Panc1 (cell line): Measurements from ENCODE around the gene C1orf167.

Experiments used
- POLR2AphosphoS5 ChIP-seq: IDR thresholded peaks from 2 replicates; pipeline ENCODE4 v1.6.1; 2012; ENCODE audit warnings: mild to moderate bottlenecking, low read depth, low read length, moderate library complexity
- SIN3A ChIP-seq: IDR thresholded peaks from 2 replicates; pipeline ENCODE4 v1.6.1; 2012; ENCODE audit warnings: low read depth, mild to moderate bottlenecking, low read length, moderate library complexity, borderline replicate concordance; ENCODE audit not compliant: insufficient read depth
- TF ChIP-seq, protein P1 (sequence below): fragments of 450-650 bp; IDR thresholded peaks from 2 replicates; pipeline ENCODE4 v1.5.1; 2017; ENCODE audit warnings: mild to moderate bottlenecking
- TF ChIP-seq, protein P2 (sequence below), 2 experiments: IDR thresholded peaks; 2 replicates each; pipeline ENCODE4 v1.6.1; 2011 to 2012; ENCODE audit warnings: low read depth in 2 of 2, control low read depth in 1 of 2, low read length in 1 of 2, mild to moderate bottlenecking in 1 of 2, moderate library complexity in 1 of 2; ENCODE audit not compliant: insufficient read depth in 1 of 2

DNA sequence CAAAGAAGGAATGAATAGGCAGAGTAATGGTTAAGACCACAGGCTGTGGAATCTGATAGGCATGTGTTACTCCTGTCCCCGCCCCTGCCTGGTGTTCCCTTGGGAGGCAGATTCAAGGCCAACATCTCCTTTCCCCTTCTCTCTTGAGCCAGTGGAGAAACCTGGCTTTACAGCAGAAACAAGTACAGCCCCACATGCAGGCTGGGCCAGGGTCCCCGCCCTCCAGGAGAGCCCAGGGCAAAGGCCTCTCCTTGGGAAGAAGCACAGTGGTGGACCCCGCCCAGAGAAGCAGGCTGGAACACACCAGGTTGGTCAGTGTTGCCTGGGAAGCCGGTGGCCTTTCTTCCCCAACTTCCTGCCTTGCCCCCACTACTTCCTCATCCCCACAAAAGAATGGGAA lies 6.8 kb downstream of the C1orf167 start:
- TF ChIP-seq, protein P1, sequence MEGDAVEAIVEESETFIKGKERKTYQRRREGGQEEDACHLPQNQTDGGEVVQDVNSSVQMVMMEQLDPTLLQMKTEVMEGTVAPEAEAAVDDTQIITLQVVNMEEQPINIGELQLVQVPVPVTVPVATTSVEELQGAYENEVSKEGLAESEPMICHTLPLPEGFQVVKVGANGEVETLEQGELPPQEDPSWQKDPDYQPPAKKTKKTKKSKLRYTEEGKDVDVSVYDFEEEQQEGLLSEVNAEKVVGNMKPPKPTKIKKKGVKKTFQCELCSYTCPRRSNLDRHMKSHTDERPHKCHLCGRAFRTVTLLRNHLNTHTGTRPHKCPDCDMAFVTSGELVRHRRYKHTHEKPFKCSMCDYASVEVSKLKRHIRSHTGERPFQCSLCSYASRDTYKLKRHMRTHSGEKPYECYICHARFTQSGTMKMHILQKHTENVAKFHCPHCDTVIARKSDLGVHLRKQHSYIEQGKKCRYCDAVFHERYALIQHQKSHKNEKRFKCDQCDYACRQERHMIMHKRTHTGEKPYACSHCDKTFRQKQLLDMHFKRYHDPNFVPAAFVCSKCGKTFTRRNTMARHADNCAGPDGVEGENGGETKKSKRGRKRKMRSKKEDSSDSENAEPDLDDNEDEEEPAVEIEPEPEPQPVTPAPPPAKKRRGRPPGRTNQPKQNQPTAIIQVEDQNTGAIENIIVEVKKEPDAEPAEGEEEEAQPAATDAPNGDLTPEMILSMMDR = no peak
- TF ChIP-seq, protein P2, sequence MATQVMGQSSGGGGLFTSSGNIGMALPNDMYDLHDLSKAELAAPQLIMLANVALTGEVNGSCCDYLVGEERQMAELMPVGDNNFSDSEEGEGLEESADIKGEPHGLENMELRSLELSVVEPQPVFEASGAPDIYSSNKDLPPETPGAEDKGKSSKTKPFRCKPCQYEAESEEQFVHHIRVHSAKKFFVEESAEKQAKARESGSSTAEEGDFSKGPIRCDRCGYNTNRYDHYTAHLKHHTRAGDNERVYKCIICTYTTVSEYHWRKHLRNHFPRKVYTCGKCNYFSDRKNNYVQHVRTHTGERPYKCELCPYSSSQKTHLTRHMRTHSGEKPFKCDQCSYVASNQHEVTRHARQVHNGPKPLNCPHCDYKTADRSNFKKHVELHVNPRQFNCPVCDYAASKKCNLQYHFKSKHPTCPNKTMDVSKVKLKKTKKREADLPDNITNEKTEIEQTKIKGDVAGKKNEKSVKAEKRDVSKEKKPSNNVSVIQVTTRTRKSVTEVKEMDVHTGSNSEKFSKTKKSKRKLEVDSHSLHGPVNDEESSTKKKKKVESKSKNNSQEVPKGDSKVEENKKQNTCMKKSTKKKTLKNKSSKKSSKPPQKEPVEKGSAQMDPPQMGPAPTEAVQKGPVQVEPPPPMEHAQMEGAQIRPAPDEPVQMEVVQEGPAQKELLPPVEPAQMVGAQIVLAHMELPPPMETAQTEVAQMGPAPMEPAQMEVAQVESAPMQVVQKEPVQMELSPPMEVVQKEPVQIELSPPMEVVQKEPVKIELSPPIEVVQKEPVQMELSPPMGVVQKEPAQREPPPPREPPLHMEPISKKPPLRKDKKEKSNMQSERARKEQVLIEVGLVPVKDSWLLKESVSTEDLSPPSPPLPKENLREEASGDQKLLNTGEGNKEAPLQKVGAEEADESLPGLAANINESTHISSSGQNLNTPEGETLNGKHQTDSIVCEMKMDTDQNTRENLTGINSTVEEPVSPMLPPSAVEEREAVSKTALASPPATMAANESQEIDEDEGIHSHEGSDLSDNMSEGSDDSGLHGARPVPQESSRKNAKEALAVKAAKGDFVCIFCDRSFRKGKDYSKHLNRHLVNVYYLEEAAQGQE (IDR thresholded peaks at IDR 0.05; ENCODE audit: insufficient read depth in 1 of 2, low read depth in 2 of 2, low read length in 1 of 2) = no peak
- TF ChIP-seq POLR2AphosphoS5 (no peak), SIN3A (no peak)
